Activated T-cell treated with anti-CD3 and anti-CD28 coated beads, Interleukin-2, amount 50 U/mL, for 4 hours (primary cell): ENCODE measurements around the gene ATG7. TPM values are rescaled to one million over a fixed set of nuclear protein-coding genes. Genes with fewer than 3 reads are reported as not detected.
"Not testable (repeated sequence)": the region's sequence is repeated elsewhere in the genome, so short reads cannot be mapped to it uniquely, and the experiment has no call there.

Experiments used
- ATAC-seq, 2 donors: fragments of 200-7000 bp; cut with Tn5 transposase; one replicate each; pipeline ENCODE4 v1.10.0; 2021
- DNase-seq: peaks from one replicate; pipeline ENCODE4 v3.0.0-alpha.2; 2020
- H3K27me3 Mint-ChIP-seq: one replicate; pipeline ENCODE4 v1.8.0; 2021; ENCODE audit warnings: low read depth, mixed read lengths
- H3K36me3 Mint-ChIP-seq: one replicate; pipeline ENCODE4 v1.8.0; 2022; ENCODE audit warnings: mixed read lengths; ENCODE audit not compliant: insufficient read depth
- H3K4me1 Mint-ChIP-seq: one replicate; pipeline ENCODE4 v1.8.0; 2021; ENCODE audit warnings: low read depth, mixed read lengths
- H3K4me3 Mint-ChIP-seq: one replicate; pipeline ENCODE4 v1.8.0; 2021; ENCODE audit warnings: mild to moderate bottlenecking, moderate library complexity, mixed read lengths
- H3K9me3 Mint-ChIP-seq: one replicate; pipeline ENCODE4 v1.8.0; 2021; ENCODE audit warnings: mixed read lengths
- total RNA-seq, 3 donors: library from RNA; stranded (reverse); gene quantifications; one replicate each; pipeline ENCODE4 v1.2.1, GENCODE V29; 2021

Gene ATG7
- total RNA-seq, 3 donors from 2014 or later, result 32.6 to 36.6 (median 35.6) TPM

DNA sequence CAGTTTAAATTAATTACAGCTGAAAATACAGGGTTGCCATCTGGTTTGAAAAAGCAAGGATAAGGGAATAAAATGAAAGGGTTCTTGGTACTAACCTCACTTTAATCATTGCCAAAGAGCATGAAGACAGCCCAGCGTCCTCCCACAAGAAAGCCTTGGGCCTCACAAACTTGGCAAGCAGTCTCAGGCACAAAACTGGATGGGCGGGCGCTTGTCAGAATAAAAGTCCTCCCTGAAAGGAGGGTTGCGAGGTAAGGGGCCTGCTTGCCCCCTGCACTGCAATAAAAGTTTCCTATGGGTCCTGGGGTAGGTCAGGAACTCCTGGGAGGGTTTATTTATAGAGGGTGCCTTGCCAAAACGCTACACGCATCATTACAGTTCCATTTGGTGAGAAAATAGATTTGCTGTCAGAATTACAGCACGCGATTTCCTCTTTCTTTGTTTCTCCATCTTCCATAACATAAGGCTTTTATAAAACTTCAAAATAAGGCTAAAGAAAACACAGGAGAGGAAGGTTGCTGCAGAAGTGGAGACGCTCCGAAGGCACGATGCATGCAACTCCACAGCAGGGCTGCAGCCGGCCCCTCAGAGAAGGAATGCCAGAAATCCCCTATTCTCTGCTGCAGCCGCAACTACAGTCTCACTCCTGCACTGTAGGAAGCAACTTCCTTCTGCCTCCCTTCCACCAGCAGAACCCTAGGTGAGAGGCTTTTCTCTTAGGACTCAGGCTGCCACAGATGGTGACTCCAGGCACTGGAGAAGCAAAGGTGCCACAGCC is 310.2 kb downstream of the ATG7 start:
- Mint-ChIP-seq H3K36me3 (peaks cover 12% of the 10 kb centered on the region), H3K4me3 (peak overlapping the region; percentile 69), H3K9me3 (no peaks in the 10 kb centered on the region), H3K4me1 (peaks cover 40% of the 10 kb centered on the region), H3K27me3 (no peaks in the 10 kb centered on the region)
- peak; percentile 38 to 53 for ATAC-seq
- DNase-seq, result no peak

DNA sequence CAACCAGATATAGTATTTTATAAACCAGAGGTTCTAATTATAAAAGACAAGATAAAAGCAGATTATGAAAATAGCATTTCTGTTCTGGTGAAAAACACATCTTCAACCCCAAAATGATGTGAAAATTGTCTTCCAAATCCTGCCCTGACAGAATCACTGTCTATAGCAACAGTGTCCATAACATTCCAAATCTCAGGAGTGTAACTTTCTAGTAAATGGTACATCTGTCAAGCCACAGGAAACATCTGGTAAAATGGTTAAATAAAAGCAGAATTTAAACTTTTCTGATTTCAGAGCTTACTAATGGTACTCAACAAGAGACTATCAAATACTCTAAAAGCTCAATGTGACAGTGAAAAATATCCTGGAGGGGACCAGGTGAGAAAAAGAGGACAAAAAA is 311.0 kb downstream of the ATG7 start:
- H3K27me3 Mint-ChIP-seq, result no peaks in the 10 kb centered on the region
- ATAC-seq, result no peak
- H3K36me3 Mint-ChIP-seq, result peaks cover 17% of the 10 kb centered on the region
- no peak overlapping the region for H3K4me3 Mint-ChIP-seq
- H3K4me1 Mint-ChIP-seq, result peaks cover 48% of the 10 kb centered on the region
- no peaks in the 10 kb centered on the region for H3K9me3 Mint-ChIP-seq
- DNase-seq, result no peak

DNA sequence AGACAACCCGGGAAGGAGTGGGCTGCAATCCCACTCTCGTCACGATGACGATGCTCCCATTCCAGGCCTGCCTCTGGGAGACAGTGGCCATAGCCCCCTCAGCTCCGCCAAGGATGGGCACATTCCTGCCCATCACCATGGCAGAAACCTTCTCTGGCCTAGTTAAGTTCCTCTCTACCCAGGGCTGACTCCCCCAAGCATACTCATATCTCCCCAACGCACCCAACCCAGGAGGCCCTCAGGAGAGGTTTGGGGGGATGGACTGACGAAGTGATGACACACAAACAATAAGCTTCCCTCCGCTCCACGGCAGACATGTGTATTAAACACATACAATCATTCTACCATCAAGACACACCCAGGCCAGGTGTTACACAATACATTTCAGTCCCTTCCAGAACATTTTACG is 311.4 kb downstream of the ATG7 start:
- ATAC-seq (no peak), DNase-seq (no peak)
- no peak overlapping the region for H3K4me3 Mint-ChIP-seq
- H3K4me1 Mint-ChIP-seq, result peaks cover 49% of the 10 kb centered on the region
- no peaks in the 10 kb centered on the region for H3K27me3 Mint-ChIP-seq
- H3K9me3 Mint-ChIP-seq, result no peaks in the 10 kb centered on the region
- peaks cover 19% of the 10 kb centered on the region for H3K36me3 Mint-ChIP-seq

DNA sequence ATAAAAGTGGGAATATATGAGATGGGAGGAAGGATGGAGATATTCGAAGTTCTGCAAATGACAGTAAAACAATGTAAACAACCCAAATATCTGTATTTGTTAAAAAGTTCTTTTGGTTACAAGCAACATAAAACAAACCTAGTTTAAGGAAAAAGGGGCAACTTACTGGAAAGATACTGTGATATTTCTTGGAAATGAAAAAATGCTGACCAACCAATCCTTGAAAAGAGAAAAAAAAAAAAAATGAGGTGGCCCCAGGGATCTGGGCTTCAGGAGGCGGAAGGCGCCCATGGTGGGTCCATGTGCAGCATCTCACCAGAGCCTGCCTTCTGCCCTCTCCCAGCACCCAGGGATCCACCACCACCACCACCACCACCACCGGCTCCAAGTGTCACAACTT is 312.4 kb downstream of the ATG7 start:
- Mint-ChIP-seq H3K4me3 (no peak overlapping the region), H3K36me3 (peaks cover 21% of the 10 kb centered on the region), H3K9me3 (no peaks in the 10 kb centered on the region), H3K4me1 (peaks cover 55% of the 10 kb centered on the region), H3K27me3 (no peaks in the 10 kb centered on the region)
- no peak for ATAC-seq
- DNase-seq, result no peak

DNA sequence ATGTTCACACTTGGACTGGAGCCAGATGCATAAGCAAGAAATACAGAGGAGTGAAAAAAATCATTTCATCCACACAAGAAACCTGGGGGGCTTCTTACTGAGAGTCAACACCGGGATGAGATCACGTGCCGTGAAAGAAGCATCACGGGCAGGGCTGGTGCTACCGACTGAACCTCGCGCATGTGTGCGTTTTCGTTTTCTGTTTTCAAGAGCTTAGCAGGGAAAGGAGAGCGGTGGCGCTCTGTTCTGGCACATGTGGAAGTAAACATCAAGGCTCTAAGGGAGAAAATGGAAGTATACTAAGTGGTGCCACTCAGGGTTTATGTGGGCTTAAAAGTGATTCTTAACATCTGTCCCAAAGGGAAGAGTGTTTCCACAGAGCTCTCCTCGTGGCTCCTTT is 315.6 kb downstream of the ATG7 start:
- Mint-ChIP-seq H3K36me3 (peaks cover 23% of the 10 kb centered on the region), H3K9me3 (no peaks in the 10 kb centered on the region), H3K4me3 (no peak overlapping the region), H3K27me3 (no peaks in the 10 kb centered on the region), H3K4me1 (peaks cover 50% of the 10 kb centered on the region)
- DNase-seq (no peak), ATAC-seq (no peak)

DNA sequence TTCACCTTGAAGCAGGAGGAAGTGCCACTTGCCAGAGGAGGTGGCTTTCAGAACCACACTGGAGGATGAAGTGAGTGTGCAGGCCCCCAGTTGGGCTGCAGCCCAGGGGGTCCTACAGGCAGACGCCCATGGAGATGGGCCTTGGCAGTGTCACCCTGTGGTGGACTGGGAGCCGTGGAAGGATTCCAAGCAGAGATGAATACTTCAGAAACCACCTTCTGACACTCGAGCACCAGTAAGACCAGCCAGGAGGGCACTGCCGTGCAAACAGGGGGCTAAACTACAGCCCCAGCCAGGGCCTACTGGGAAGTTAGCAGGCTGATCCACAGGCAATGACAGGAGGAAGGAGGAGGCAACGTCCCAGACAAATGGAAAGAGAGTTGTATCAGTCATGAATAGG is 316.1 kb downstream of the ATG7 start:
- Mint-ChIP-seq H3K9me3 (no peaks in the 10 kb centered on the region), H3K36me3 (peaks cover 27% of the 10 kb centered on the region), H3K4me1 (peaks cover 49% of the 10 kb centered on the region), H3K4me3 (no peak overlapping the region), H3K27me3 (no peaks in the 10 kb centered on the region)
- ATAC-seq, result no peak
- no peak for DNase-seq

DNA sequence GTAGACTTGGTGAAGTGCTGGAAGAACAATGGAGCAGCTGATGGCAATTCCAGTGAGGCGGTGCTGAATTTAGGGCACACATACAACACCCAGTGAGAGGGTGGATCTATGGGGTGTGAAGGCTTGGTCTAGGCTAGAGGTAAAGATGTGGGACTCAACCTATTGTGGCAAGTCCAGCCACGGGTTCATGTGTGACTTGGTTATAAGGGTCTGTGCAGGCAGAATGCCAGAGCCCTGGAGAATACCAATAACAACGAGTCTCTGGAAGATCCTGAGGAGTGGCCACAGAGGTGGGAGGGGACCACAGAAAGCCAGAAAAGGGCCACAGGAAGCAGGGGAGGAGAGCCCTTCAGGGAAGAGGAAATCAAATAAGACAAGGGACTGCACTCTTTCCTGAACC is 316.6 kb downstream of the ATG7 start:
- no peak for ATAC-seq
- no peak overlapping the region for H3K4me3 Mint-ChIP-seq
- H3K27me3 Mint-ChIP-seq, result no peaks in the 10 kb centered on the region
- no peak for DNase-seq
- peaks cover 29% of the 10 kb centered on the region for H3K36me3 Mint-ChIP-seq
- no peaks in the 10 kb centered on the region for H3K9me3 Mint-ChIP-seq
- H3K4me1 Mint-ChIP-seq, result peaks cover 47% of the 10 kb centered on the region

DNA sequence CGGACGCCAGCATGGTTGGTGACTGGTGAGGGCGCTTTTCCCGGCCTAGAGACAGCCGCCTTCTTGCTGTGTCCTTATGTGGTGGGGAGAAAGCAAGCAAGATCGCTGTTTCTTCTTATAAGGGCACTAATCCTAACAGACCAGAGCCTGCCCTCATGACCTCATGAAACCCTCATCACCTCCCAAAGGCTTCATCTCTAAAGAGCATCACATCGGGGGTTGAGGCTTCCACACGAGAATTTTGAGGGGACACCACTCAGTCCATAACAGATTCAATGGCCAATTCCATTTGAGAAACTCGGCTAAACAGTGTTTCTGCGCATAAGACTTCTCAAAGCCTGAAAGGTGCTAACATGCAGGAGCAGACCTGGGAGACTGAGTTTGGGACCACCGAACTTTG is 317.5 kb downstream of the ATG7 start:
- H3K36me3 Mint-ChIP-seq, result peaks cover 31% of the 10 kb centered on the region
- no peaks in the 10 kb centered on the region for H3K27me3 Mint-ChIP-seq
- no peak overlapping the region for H3K4me3 Mint-ChIP-seq
- ATAC-seq, result no peak
- H3K9me3 Mint-ChIP-seq, result no peaks in the 10 kb centered on the region
- peaks cover 43% of the 10 kb centered on the region for H3K4me1 Mint-ChIP-seq
- no peak for DNase-seq

DNA sequence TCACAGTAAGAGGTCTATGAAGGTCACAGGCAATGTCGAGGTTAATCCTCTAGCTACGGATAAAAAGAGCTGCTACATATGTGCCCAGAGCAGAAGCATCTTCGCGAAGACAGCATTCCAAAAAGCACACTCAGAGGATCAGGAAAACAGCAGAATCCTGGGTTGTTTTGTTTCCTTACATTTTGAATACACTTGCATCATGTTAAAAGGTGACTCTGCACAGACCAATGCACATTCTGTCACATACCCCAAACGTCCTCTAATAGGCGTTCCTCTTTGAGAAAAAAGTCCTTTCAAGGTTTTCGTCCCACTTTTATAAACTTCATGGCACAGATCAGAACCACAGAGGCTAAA is 318.8 kb downstream of the ATG7 start:
- no peaks in the 10 kb centered on the region for H3K27me3 Mint-ChIP-seq
- H3K4me3 Mint-ChIP-seq, result no peak overlapping the region
- peaks cover 36% of the 10 kb centered on the region for H3K4me1 Mint-ChIP-seq
- DNase-seq, result no peak
- ATAC-seq, result no peak
- peaks cover 31% of the 10 kb centered on the region for H3K36me3 Mint-ChIP-seq
- no peaks in the 10 kb centered on the region for H3K9me3 Mint-ChIP-seq

DNA sequence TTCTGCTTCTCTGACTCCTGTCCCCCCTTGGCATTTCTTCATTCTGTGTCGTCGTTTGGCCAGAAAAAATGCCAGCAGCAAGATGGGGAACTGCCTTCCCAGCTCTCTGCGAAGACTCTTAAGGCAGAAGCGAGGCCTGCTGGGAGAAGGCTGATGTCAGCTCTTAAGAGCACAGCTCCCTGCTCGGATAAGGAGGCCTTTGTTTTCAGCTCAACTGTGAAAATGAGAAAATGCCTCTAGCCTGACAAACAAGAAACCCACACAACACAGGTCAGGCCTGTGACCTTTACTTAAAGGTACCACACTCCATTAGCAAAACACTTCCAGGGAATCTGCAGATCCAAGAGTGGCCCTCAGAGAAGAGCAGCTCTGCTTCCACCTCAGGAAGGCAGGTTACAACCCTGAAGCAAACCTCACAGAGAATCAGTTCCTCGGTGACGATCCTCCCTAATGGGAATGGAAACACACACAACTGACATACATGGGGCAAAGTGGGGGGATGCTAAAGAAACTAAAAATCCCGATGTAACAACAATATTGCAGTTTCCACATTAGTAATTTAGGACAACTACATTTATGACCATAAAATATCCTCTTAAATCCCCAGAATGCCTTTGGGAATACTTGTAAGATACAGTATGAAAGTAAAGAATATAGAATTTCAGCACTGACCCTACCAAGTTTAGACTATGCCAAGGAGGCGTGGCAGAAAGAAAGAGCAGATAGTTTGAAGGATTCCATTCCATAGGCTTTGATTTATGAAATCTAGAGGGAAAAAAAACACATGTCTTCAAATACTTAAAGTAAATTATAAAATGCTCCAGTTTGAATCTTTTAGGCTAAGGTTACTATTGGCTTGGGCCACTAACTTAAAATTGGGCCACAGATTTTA is 319.4 kb downstream of the ATG7 start:
- H3K4me1 Mint-ChIP-seq, result peaks cover 36% of the 10 kb centered on the region
- peaks cover 35% of the 10 kb centered on the region for H3K36me3 Mint-ChIP-seq
- no peaks in the 10 kb centered on the region for H3K9me3 Mint-ChIP-seq
- H3K4me3 Mint-ChIP-seq, result no peak overlapping the region
- DNase-seq (no peak), ATAC-seq (no peak)
- H3K27me3 Mint-ChIP-seq, result no peaks in the 10 kb centered on the region

DNA sequence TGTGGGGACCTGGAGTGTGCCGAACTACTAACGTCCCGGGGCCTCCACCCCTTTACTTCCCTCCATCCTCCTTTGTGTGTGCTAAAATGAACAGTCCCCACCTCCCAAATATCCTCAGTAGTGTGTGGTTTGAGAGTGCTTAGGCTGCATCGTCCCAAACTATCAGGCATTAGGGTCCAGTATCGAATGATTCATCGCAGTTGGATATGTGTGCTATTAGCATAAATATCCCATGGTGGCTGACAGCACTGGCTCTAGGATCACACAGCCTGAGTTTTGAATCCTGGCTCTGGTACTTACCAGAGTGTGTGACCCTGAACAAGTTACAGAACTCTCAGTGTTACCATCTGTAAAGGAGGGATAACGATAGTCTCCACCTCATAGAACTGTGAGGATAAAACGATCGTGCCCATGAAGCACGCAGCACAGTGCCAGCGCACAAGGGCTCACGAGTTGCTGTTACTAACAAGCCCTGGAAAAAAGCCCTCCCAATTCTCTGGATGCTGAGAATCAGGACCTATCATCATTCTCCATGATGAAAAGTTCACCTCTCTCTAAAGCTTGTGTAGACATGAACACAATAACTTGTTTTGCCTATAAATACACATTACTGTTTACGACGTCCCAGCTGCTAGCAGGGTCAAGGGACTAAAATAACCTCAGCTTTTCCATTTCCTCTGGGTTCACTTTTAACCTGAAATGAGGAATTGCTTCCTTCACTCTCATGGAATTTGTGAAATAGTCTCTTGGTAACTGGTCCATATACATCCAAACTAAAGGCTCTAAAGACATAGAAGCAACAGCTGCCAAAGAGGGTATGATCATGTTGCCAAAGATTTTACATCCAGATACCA is 320.5 kb downstream of the ATG7 start:
- ATAC-seq (no peak), DNase-seq (no peak)
- Mint-ChIP-seq H3K4me1 (peaks cover 33% of the 10 kb centered on the region), H3K4me3 (no peak overlapping the region), H3K36me3 (peaks cover 42% of the 10 kb centered on the region), H3K27me3 (no peaks in the 10 kb centered on the region), H3K9me3 (peaks cover 3% of the 10 kb centered on the region)

DNA sequence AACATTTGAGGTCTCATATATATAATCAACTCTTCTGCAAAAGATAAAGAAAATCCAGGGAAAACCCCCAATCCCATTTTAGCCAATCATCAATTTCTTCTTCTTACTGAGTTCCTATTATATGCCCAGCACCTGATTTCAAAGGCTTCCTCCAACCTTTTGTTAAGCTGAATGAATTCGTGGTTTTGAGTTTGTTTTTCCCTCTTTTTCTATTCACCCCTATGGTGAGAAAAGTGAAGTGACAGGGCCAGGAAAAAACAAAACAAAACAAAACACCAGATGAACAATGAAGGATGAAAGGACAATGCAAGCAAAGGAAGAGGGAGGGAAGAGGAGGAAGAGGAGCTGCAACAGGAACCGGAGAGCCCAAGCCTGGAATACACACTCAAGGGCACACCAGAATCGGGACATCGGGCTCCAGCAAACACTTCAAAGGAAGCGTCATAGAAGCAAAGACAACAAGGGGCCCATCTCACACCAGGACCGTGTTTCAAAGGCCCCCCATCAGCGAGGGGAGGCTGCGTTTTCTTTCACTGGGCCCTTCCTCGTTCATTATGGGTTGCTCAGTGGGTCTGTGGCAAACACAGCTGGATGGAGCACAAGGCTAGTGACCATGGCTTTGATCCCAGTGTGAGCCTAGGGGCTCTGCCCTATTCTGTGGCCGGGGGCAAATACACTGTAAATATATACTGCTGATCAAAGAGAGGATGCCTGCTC is 321.3 kb downstream of the ATG7 start:
- peaks cover 43% of the 10 kb centered on the region for H3K36me3 Mint-ChIP-seq
- no peaks in the 10 kb centered on the region for H3K27me3 Mint-ChIP-seq
- peaks cover 27% of the 10 kb centered on the region for H3K4me1 Mint-ChIP-seq
- DNase-seq (no peak), ATAC-seq (no peak)
- H3K4me3 Mint-ChIP-seq, result no peak overlapping the region
- H3K9me3 Mint-ChIP-seq, result peaks cover 3% of the 10 kb centered on the region

DNA sequence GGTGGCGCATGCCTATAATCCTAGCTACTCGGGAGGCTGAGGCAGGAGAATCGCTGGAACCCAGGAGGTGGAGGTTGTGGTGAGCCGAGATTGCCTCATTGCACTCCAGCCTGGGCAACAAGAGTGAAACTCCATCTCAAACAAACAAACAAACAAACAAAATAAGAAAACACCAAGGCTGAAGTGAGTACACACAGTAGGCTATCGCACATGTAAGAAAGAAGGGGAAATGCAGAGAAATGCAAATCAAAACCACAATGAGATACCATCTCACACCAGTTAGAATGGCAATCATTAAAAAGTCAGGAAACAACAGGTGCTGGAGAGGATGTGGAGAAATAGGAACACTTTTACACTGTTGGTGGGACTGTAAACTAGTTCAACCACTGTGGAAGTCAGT is 322.8 kb downstream of the ATG7 start:
- not testable (repeated sequence) for H3K9me3 Mint-ChIP-seq, H3K4me3 Mint-ChIP-seq, ATAC-seq, H3K27me3 Mint-ChIP-seq, DNase-seq
- peaks cover 46% of the 10 kb centered on the region for H3K36me3 Mint-ChIP-seq
- peaks cover 20% of the 10 kb centered on the region for H3K4me1 Mint-ChIP-seq

DNA sequence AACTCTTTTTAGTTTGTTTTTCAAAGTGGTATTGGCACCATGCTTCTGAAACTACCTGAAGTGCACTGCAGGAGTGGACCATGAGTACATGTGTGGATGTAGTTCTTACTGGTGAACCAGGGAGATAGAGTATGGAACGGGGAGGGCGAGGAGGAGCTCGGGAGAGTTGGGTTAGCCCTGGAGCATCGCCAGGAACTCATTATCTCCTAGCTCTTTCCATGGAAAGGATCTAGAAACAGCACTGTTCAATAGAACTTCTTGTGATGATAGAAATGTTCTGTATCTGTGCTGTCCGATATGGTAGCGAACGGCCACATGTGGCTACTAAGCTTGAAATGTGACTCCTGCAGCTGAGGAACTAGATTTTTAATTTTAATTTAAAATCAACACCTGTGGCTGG is 324.2 kb downstream of the ATG7 start:
- ATAC-seq (no peak), DNase-seq (no peak)
- peaks cover 15% of the 10 kb centered on the region for H3K4me1 Mint-ChIP-seq
- H3K36me3 Mint-ChIP-seq, result peaks cover 51% of the 10 kb centered on the region
- H3K4me3 Mint-ChIP-seq, result no peak overlapping the region
- no peaks in the 10 kb centered on the region for H3K27me3 Mint-ChIP-seq
- peaks cover 3% of the 10 kb centered on the region for H3K9me3 Mint-ChIP-seq
